GM18508 (cell line): ENCODE measurements around the gene BTBD19.

Experiments used
- ATAC-seq: cut with Tn5 transposase; IDR thresholded peaks from one replicate; pipeline ENCODE4 v1.9.1; 2021; ENCODE audit warnings: moderate number of reproducible peaks; ENCODE audit not compliant: insufficient read depth, unreplicated experiment

The BTBD19 gene

DNA sequence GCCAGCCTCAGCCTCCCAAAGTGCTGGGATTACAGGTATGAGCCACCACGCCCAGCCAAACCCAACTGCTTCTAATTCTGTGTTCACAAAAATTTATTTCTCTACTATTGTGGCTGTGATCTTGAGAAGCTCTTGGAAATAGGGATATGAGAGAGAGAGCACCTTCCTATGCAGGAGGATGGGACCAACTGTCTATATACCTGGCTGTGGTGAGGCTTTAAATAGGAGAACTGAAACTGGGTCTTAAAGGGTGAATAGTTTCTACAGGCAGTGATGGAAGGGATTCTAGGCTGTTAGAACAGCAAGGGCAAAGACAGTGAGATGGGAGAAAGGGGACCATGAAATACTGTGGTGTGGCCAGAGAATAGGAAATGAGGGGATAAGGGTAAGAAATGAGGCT is 43.0 kb downstream of the BTBD19 start:
- no peak for ATAC-seq

DNA sequence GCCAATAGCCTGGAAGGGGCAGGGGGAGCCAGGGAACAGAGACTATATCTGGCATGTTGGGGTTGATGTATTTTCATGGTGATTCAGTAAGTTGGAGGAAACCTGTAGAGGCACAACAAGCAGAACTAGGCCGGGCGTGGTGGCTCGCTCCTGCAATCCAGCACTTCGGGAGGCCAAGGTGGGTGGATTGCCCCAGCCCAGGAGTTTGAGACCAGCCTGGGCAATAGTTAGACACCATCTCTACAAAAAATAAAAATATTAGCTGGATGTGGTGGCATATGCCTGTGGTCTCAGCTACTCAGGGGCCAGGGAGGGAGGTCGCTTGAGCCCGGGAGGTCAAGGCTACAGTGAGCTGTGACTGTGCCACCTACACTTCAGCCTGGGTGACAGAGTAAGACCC is 44.9 kb downstream of the BTBD19 start:
- ATAC-seq, result no peak

DNA sequence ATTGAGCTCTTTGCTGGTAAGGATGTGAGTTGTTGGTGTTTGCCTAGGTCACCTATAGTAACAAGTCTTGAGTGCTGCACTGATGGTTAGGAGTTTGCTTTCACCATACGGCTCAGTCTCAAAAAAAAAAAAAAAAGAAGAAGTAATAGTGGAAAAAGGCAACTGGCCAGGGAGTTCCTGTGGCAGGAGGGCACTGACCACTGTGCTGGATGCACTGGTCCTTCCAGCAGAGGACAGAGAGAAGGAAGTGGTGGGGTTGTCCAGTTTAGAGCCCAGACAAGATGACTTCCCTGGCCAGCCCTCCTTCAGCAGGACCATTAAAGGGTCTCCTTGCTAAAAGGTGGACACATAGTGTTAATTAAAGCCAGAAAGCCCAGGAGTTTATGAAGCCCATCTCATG is 46.6 kb downstream of the BTBD19 start:
- no peak for ATAC-seq

DNA sequence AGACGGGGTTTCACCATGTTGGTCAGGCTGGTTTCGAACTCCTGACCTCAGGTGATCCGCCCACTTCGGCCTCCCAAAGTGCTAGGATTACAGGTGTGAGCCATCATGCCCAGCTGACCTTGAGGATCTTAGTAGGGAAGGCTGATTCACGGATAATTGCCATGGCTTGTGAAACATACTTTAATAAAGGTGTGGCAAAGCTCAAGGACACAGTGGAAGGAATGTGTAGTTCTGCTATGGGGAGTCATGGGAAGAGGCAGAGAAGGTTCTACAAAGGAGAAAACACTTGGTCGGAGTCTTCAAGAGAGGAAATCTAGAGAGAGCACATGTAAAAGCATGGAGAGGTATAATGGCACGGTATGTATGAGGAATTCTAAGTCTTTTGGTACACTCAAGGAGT is 47.4 kb downstream of the BTBD19 start:
- ATAC-seq, result no peak

DNA sequence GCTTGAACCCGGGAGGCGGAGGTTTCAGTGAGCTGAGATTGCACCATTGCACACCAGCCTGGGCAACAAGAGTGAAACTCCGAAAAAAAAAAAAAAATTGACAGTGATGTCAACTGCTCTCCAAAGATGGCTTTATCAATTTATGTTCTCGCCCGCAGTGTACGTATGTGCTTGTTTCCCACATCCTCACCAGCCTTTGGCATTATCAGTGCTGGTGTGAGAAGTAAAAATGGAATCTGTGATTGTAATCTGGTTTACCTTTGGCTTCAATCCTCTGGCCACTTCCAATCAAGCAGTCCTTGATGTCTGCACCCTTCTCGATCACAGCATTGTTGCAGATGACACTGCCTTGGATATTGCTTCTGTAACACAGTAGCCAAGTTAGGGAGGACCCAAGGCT is 49.1 kb downstream of the BTBD19 start:
- ATAC-seq, result no peak

DNA sequence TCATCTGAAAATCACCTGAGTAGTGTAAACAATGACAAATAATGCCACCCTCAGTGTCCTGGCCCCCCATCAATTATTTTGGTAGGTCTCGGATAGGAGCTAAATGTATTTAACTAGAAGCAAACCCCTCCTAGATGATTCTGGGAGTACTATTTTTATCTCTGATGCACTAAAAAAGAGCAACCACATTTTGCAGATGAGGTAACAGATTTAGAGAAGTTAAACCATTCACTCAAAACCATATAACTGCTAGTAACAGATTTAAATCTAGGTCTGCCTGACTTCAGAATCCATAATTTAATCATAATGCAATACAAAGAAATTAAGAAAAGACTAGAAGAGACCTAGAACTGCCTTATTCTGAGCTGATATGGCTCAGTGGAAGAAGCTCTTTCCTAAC is 52.0 kb downstream of the BTBD19 start:
- ATAC-seq, result no peak

DNA sequence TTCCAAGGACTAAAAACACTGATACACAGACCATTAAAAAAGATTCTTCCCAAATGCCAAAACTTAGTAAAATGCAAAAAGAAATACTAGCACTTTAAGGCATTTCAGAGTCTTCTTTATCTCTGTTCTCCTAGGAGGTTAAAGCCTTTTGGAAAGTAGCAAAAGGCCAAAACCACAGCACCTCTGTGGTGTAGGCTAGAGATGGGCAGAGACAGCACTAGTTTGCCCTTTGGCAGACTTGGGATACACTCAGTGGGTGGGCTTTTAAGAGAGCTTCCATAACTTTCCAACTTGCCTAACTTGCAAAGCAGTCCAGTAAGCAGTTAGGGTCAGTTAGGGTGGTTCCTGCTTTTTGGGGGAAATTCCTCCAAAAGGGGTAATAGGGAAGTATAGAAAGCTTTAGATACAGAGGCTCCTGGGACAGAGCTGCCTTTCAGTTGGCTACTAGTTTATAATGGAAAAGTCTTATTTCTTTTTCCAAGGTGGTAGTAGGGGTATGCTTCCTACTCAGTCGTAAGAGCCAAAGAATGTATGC is 52.6 kb downstream of the BTBD19 start:
- no peak for ATAC-seq

DNA sequence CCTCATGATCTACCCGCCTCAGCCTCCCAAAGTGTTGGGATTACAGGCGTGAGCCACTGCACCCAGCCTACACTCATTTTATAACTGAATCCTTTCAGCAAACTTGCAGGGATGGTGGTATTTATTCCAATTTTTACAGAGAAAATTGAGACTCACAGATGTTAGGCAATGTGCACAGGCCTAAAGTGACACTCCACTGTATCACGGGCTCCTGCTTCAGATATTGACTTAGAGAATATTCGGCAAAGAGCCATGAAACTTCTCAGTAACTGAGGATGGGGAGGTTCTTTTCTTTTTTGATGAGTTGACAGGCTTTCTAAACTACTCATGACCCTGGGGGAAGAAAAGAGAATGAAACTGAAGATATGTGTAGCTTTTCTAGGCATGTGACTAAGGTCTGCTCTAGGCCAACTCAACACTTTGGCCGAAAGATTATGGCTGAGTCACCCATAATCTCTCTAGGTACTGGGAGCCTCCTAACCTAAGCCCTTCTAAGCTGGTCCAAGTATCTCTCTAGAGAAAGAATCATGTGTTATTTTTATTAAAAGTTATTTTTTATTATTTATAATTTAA is 54.6 kb downstream of the BTBD19 start:
- ATAC-seq, result no peak
